Urinary bladder (tissue), 4 donors: ENCODE measurements around the gene TECPR2. TPM values are rescaled to one million over a fixed set of nuclear protein-coding genes. Genes with fewer than 3 reads are reported as not detected.
A peak's percentile ranks its signal among the peaks of the same experiment; 100 is the strongest.

Experiments
- DNase-seq: peaks from one replicate; pipeline ENCODE4 v3.0.0-alpha.2; 2015; ENCODE audit errors: extremely low spot score
- H3K27ac ChIP-seq: one replicate; pipeline ENCODE4 v1.5.1; 2013; ENCODE audit warnings: low read depth, mild to moderate bottlenecking, moderate library complexity
- H3K36me3 ChIP-seq: one replicate; pipeline ENCODE4 v1.6.1; 2013; ENCODE audit warnings: mild to moderate bottlenecking, moderate library complexity; ENCODE audit not compliant: insufficient read depth
- H3K4me1 ChIP-seq: one replicate; pipeline ENCODE4 v1.6.1; 2013; ENCODE audit warnings: mild to moderate bottlenecking, moderate library complexity; ENCODE audit not compliant: insufficient read depth
- H3K4me3 ChIP-seq: one replicate; pipeline ENCODE4 v1.5.1; 2013; ENCODE audit warnings: low read depth, low read length
- WGBS: extraction: QIAGEN DNeasy Blood & Tissue Kit; methylation state at CpG from one replicate; pipeline ENCODE4 v1.1.7; 2013; 5-methylcytosine and 5-hydroxymethylcytosine counted together
- polyA plus RNA-seq: library from polyadenylated mRNA; stranded (reverse); fragments of 200-250 nt; gene quantifications from one replicate; pipeline ENCODE4 v1.2.3, GENCODE V29; 2013
- total RNA-seq: library from RNA; depleted of rRNA; stranded (reverse); fragments of >200 nt; gene quantifications from one replicate; pipeline ENCODE4 v1.2.3, GENCODE V29; 2014
- donor health status: healthy with polysubstance abuse.
- donor health status: healthy.

The TECPR2 gene
- total and polyA plus RNA-seq, 2 donors: 12.5 to 15.6 TPM

- H3K27ac ChIP-seq: no peak overlapping the region
- WGBS: 82% methylated on average over 30 of the region's 30 CpGs
These were observed 135.4 kb downstream of the TECPR2 start for GRCh38 chr14:102497998-102498677.

GRCh38 chr14:102498678-102499265 is 136.0 kb downstream of the TECPR2 start:
- 91% methylated on average over 21 of the region's 21 CpGs for WGBS
- H3K4me1 ChIP-seq: no peaks in the 10 kb centered on the region
- H3K27ac ChIP-seq: no peak overlapping the region
- no peak overlapping the region for H3K4me3 ChIP-seq
- no peaks in the 10 kb centered on the region for H3K36me3 ChIP-seq
- no peak for DNase-seq

More at GRCh38 chr14:102497998-102498677, 135.4 kb downstream of the TECPR2 start:
- H3K4me3 ChIP-seq: no peak overlapping the region
- H3K4me1 ChIP-seq: no peaks in the 10 kb centered on the region
- H3K36me3 ChIP-seq: no peaks in the 10 kb centered on the region
- no peak for DNase-seq

GRCh38 chr14:102499401-102500157 is 136.8 kb downstream of the TECPR2 start:
- no peaks in the 10 kb centered on the region for H3K4me1 ChIP-seq
- peak overlapping the region; percentile 72 for H3K27ac ChIP-seq
- no peak overlapping the region for H3K4me3 ChIP-seq
- no peak for DNase-seq
- no peaks in the 10 kb centered on the region for H3K36me3 ChIP-seq
- 87% methylated on average over 23 of the region's 23 CpGs for WGBS

GRCh38 chr14:102500158-102500662 is 137.5 kb downstream of the TECPR2 start:
- 53% methylated on average over 14 of the region's 14 CpGs for WGBS
- Histone ChIP-seq H3K4me3 (no peak overlapping the region), H3K27ac (peak overlapping the region; percentile 77), H3K4me1 (no peaks in the 10 kb centered on the region), H3K36me3 (no peaks in the 10 kb centered on the region)
- DNase-seq: no peak

GRCh38 chr14:102500713-102501112 is 138.0 kb downstream of the TECPR2 start:
- Histone ChIP-seq H3K27ac (peak overlapping the region; percentile 77), H3K4me3 (no peak overlapping the region), H3K36me3 (no peaks in the 10 kb centered on the region), H3K4me1 (no peaks in the 10 kb centered on the region)
- 81% methylated on average over 3 of the region's 3 CpGs for WGBS
- no peak for DNase-seq

GRCh38 chr14:102501751-102502315 is 139.1 kb downstream of the TECPR2 start:
- H3K4me1 ChIP-seq: no peaks in the 10 kb centered on the region
- DNase-seq: no peak
- WGBS: 86% methylated on average over 20 of the region's 20 CpGs
- H3K36me3 ChIP-seq: no peaks in the 10 kb centered on the region
- H3K4me3 ChIP-seq: no peak overlapping the region
- no peak overlapping the region for H3K27ac ChIP-seq

GRCh38 chr14:102502571-102502970 is 139.8 kb downstream of the TECPR2 start:
- 95% methylated on average over 10 of the region's 10 CpGs for WGBS
- DNase-seq: no peak
- H3K27ac ChIP-seq: no peak overlapping the region
- H3K4me3 ChIP-seq: no peak overlapping the region
- no peaks in the 10 kb centered on the region for H3K4me1 ChIP-seq
- H3K36me3 ChIP-seq: peaks cover 2% of the 10 kb centered on the region

GRCh38 chr14:102503641-102504327 is 141.0 kb downstream of the TECPR2 start:
- no peak for DNase-seq
- H3K27ac ChIP-seq: no peak overlapping the region
- peaks cover 2% of the 10 kb centered on the region for H3K36me3 ChIP-seq
- WGBS: 76% methylated on average over 12 of the region's 12 CpGs
- H3K4me3 ChIP-seq: no peak overlapping the region
- H3K4me1 ChIP-seq: no peaks in the 10 kb centered on the region

- Histone ChIP-seq H3K27ac (no peak overlapping the region), H3K4me3 (no peak overlapping the region), H3K4me1 (no peaks in the 10 kb centered on the region), H3K36me3 (peaks cover 2% of the 10 kb centered on the region)
- 70% methylated on average over 18 of the region's 18 CpGs for WGBS
- DNase-seq: no peak
These were observed 141.7 kb downstream of the TECPR2 start for GRCh38 chr14:102504328-102504999.

- Histone ChIP-seq H3K4me1 (no peaks in the 10 kb centered on the region), H3K36me3 (peaks cover 2% of the 10 kb centered on the region), H3K4me3 (no peak overlapping the region), H3K27ac (no peak overlapping the region)
- DNase-seq: no peak
- WGBS: 78% methylated on average over 7 of the region's 7 CpGs
These were observed 142.4 kb downstream of the TECPR2 start for GRCh38 chr14:102505000-102505619.

GRCh38 chr14:102505775-102506625 is 143.3 kb downstream of the TECPR2 start:
- Histone ChIP-seq H3K27ac (no peak overlapping the region), H3K4me1 (no peaks in the 10 kb centered on the region), H3K36me3 (peaks cover 2% of the 10 kb centered on the region), H3K4me3 (no peak overlapping the region)
- DNase-seq: no peak
- WGBS: 93% methylated on average over 19 of the region's 19 CpGs

- DNase-seq: no peak
- H3K4me3 ChIP-seq: no peak overlapping the region
- peaks cover 2% of the 10 kb centered on the region for H3K36me3 ChIP-seq
- no peak overlapping the region for H3K27ac ChIP-seq
- 96% methylated on average over 11 of the region's 11 CpGs for WGBS
- no peaks in the 10 kb centered on the region for H3K4me1 ChIP-seq
These were observed 143.8 kb downstream of the TECPR2 start for GRCh38 chr14:102506626-102506925.
